Measurements from ENCODE around the gene PDLIM7.

The PDLIM7 gene

GRCh38 chr5:177440211-177440989 is 57.0 kb downstream of the PDLIM7 start:
- DNase-seq: peak; percentile 34

GRCh38 chr5:177439518-177440053 is 57.8 kb downstream of the PDLIM7 start:
- no peak for DNase-seq

- no peak for DNase-seq
Observed at GRCh38 chr5:177438468-177438867, 58.9 kb downstream of the PDLIM7 start.

GRCh38 chr5:177437623-177438022 is 59.8 kb downstream of the PDLIM7 start:
- DNase-seq: no peak

- no peak for DNase-seq
Observed at GRCh38 chr5:177435847-177436536, 61.4 kb downstream of the PDLIM7 start.

GRCh38 chr5:177434942-177435738 is 62.3 kb downstream of the PDLIM7 start:
- DNase-seq: no peak

- peak; percentile 42 for DNase-seq
Observed at GRCh38 chr5:177434437-177434836, 63.0 kb downstream of the PDLIM7 start.

GRCh38 chr5:177433658-177434217 is 63.7 kb downstream of the PDLIM7 start:
- no peak for DNase-seq
